Activated CD4-positive, alpha-beta T cell treated with anti-CD3 and anti-CD28 coated beads, Interleukin-2, amount 50 U/mL, for 16 hours (primary cell): Measurements from ENCODE around the gene PHF1.
"Not testable (repeated sequence)": the region's sequence is repeated elsewhere in the genome, so short reads cannot be mapped to it uniquely, and the experiment has no call there.

ENCODE experiments used
- DNase-seq: peaks from one replicate; pipeline ENCODE4 v3.0.0-alpha.2; 2020

Gene PHF1

GRCh38 chr6:33410711-33411631, at the start of gene PHF1:
TSS of gene PHF1 (plus strand) at chr6:33411014. CDS start at chr6:33412264, 1,250 bp downstream.
- DNase-seq: no peak

- DNase-seq: not testable (repeated sequence)
Measured at GRCh38 chr6:33363486-33363885, 47.3 kb upstream of the PHF1 start.

GRCh38 chr6:33364475-33365205, 46.2 kb upstream of the PHF1 start:
- not testable (repeated sequence) for DNase-seq

GRCh38 chr6:33365206-33365971, 45.4 kb upstream of the PHF1 start:
- DNase-seq: not testable (repeated sequence)

GRCh38 chr6:33367009-33367714, 43.7 kb upstream of the PHF1 start:
- DNase-seq: no peak

GRCh38 chr6:33367715-33368025, 43.1 kb upstream of the PHF1 start:
- not testable (repeated sequence) for DNase-seq

GRCh38 chr6:33371901-33372300, 38.9 kb upstream of the PHF1 start:
- not testable (repeated sequence) for DNase-seq

GRCh38 chr6:33372526-33373123, 38.2 kb upstream of the PHF1 start:
- DNase-seq: no peak

GRCh38 chr6:33373960-33374910, 36.6 kb upstream of the PHF1 start:
- DNase-seq: no peak

- no peak for DNase-seq
Measured at GRCh38 chr6:33375143-33375671, 35.6 kb upstream of the PHF1 start.

GRCh38 chr6:33377171-33377570, 33.6 kb upstream of the PHF1 start:
- no peak for DNase-seq

GRCh38 chr6:33379184-33379583, 31.6 kb upstream of the PHF1 start:
- not testable (repeated sequence) for DNase-seq

GRCh38 chr6:33380272-33380981, 30.4 kb upstream of the PHF1 start:
- no peak for DNase-seq

GRCh38 chr6:33383427-33384185, 27.2 kb upstream of the PHF1 start:
- no peak for DNase-seq

GRCh38 chr6:33384581-33385020, 26.2 kb upstream of the PHF1 start:
- no peak for DNase-seq

GRCh38 chr6:33390173-33390572, 20.6 kb upstream of the PHF1 start:
- DNase-seq: no peak

- no peak for DNase-seq
Measured at GRCh38 chr6:33390767-33391277, 20.0 kb upstream of the PHF1 start.

- peak; percentile 99 for DNase-seq
Measured at GRCh38 chr6:33391278-33391921, 19.4 kb upstream of the PHF1 start, which contains the start of gene KIFC1. TSS of gene KIFC1 (plus strand) at chr6:33391823. CDS start at chr6:33391986, 163 bp downstream.
